Psoas muscle (tissue), 8 donors: Measurements from ENCODE around the gene CLDN15. TPM values are rescaled to one million over a fixed set of nuclear protein-coding genes. Genes with fewer than 3 reads are reported as not detected.

Experiments used
- ATAC-seq, 4 donors: fragments of 200-7000 bp; cut with Tn5 transposase; one replicate each; pipeline ENCODE4 v1.9.1; 2020; ENCODE audit warnings: moderate library complexity in 3 of 4, mild to moderate bottlenecking in 2 of 4
- DNase-seq, 2 donors: peaks; one replicate each; pipeline ENCODE4 v3.0.0-alpha.2; 2020
- H3K27ac ChIP-seq: fragments of 200-600 bp; one replicate; pipeline ENCODE4 v1.8.0; 2022
- H3K27me3 ChIP-seq, 3 donors: fragments of 200-600 bp in 1 of 3; one replicate each; pipeline versions ENCODE4 v1.6.1 to v1.8.0; 2013 to 2022; ENCODE audit warnings: low read length in 2 of 3, mild to moderate bottlenecking in 2 of 3, moderate library complexity in 1 of 3; ENCODE audit not compliant: insufficient read depth in 3 of 3
- H3K36me3 ChIP-seq, 2 donors: fragments of 200-600 bp in 1 of 2; one replicate each; pipeline versions ENCODE4 v1.6.1 to v1.8.0; 2013 to 2022; ENCODE audit warnings: low read depth in 1 of 2, mild to moderate bottlenecking in 1 of 2, moderate library complexity in 1 of 2; ENCODE audit not compliant: insufficient read depth in 1 of 2
- H3K4me1 ChIP-seq: fragments of 200-600 bp; one replicate; pipeline ENCODE4 v1.8.0; 2022
- H3K4me3 ChIP-seq: fragments of 200-600 bp; one replicate; pipeline ENCODE4 v1.8.0; 2022; ENCODE audit warnings: mild to moderate bottlenecking
- H3K9me3 ChIP-seq: fragments of 200-600 bp; one replicate; pipeline ENCODE4 v1.8.0; 2022
- WGBS, 3 donors: extraction: QIAGEN DNeasy Blood & Tissue Kit; methylation state at CpG; one replicate each; pipeline versions ENCODE4 v1.1.6 to v1.1.7; 2013; 5-methylcytosine and 5-hydroxymethylcytosine counted together
- intact Hi-C, 2 donors: fragments of 100-400 bp; cut with DNase I; formaldehyde crosslinking; loops; one replicate each; pipeline versions ENCODE4 v1.11.0 to v1.14.2; 2022
- polyA plus RNA-seq, 3 donors: library from polyadenylated mRNA; stranded (reverse); fragments of 200-250 nt; gene quantifications; one replicate each; pipeline ENCODE4 v1.2.3, GENCODE V29; 2013
- total RNA-seq, 4 donors: library from RNA; stranded (reverse); fragmentation: NEBNext Ultra II Directional in 2 of 4; extraction: Animal tissue kit (Norgen Biotek cat#: 25700) in 2 of 4; gene quantifications; one replicate each; pipeline versions ENCODE4 v1.2.1 to v1.2.4, GENCODE V29; 2021 to 2023
- TF ChIP-seq, protein P1 (sequence below): fragments of 200-600 bp; IDR thresholded peaks from one replicate; pipeline ENCODE4 v1.8.0; 2022; ENCODE audit warnings: antibody characterized with exemption
- donor health status: healthy with polysubstance abuse.
- donor health status: DM: no; HTN: no; CAD: no; lungs with moderate emphysema.
- donor health status: Bipolar disorder and iron deficiency.
- donor health status: healthy.
- donor health status: DM: yes; HTN: yes; CAD: no.
- donor health status: DM: no; HTN: no; CAD: no.
- donor health status: DM: no; HTN: no; CAD: no.
- donor health status: DM: yes; HTN: yes; CAD: no.

CLDN15 gene
- total and polyA plus RNA-seq, 7 donors = 0.52 to 2.2 (median 1.6) TPM

DNA sequence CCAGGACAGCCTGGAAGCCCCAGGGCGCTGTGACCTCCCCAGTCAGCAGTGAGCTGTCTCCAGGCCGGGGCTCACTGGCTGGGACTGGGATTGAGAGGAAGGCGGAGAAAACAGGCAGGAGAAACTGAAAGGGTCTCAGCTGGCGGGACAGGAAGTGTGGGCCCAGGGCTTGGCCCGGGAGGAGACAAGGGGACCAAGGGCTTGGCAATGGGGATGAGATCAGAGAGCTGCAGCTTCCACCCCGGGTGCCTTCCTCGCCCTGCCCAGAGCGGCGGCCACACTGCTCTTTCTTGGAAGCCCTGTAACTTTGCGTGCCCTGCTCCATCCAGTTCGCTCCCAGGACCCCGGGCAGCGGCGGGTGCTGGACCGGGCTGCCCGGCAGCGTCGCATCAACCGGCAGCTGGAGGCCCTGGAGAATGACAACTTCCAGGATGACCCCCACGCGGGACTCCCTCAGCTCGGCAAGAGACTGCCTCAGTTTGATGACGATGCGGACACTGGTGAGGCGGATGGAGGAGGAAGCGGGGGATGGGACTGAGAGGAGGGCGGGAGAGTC, 15.2 kb downstream of the CLDN15 start:
- no peak for DNase-seq

DNA sequence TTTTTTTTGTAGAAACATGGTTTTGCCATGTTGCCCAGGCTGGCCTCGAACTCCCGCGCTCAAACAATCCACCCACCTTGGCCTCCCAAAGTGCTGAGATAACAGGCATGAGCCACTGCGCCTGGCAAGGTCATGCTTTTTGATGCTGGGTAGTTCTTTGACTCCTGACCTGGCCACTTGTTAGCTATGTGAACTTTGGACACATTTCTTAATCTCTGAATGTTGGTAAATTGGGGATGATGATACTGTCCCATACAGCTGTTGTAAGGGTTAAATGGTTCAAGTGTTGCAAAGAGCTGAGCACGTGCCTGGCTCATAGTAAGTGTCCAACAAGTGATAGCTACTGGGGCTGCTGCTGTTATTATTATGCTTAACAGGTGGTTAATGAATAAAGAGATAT, 17.3 kb downstream of the CLDN15 start:
- TF ChIP-seq, protein P1, sequence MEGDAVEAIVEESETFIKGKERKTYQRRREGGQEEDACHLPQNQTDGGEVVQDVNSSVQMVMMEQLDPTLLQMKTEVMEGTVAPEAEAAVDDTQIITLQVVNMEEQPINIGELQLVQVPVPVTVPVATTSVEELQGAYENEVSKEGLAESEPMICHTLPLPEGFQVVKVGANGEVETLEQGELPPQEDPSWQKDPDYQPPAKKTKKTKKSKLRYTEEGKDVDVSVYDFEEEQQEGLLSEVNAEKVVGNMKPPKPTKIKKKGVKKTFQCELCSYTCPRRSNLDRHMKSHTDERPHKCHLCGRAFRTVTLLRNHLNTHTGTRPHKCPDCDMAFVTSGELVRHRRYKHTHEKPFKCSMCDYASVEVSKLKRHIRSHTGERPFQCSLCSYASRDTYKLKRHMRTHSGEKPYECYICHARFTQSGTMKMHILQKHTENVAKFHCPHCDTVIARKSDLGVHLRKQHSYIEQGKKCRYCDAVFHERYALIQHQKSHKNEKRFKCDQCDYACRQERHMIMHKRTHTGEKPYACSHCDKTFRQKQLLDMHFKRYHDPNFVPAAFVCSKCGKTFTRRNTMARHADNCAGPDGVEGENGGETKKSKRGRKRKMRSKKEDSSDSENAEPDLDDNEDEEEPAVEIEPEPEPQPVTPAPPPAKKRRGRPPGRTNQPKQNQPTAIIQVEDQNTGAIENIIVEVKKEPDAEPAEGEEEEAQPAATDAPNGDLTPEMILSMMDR = no peak
- Histone ChIP-seq H3K27me3 (no peaks in the 10 kb centered on the region), H3K9me3 (no peaks in the 10 kb centered on the region), H3K4me1 (peaks cover 20% of the 10 kb centered on the region), H3K27ac (no peak overlapping the region), H3K36me3 (peaks cover 3 to 38% of the 10 kb centered on the region in 2 donors), H3K4me3 (no peak overlapping the region)
- DNase-seq (no peak), ATAC-seq (no peak)
- intact Hi-C loops = no loop called here
- WGBS, 3 donors = 77 to 83% (median 83%) methylated on average over 5 of the region's 5 CpGs

More for the DNA sequence above, 15.2 kb downstream of the CLDN15 start:
- WGBS, 3 donors = 88 to 91% (median 91%) methylated on average over 27 of the region's 27 CpGs
- ATAC-seq = no peak
- peaks cover 20% of the 10 kb centered on the region for H3K4me1 ChIP-seq
- H3K4me3 ChIP-seq = no peak overlapping the region
- no peaks in the 10 kb centered on the region for H3K27me3 ChIP-seq
- H3K27ac ChIP-seq = no peak overlapping the region
- intact Hi-C loops = loop anchor here in 1 of 2 donors (2.0 kb wide), 1 partner anchor 16 kb away; no protein-coding TSS in a partner anchor
- no peaks in the 10 kb centered on the region for H3K9me3 ChIP-seq
- TF ChIP-seq, protein P1 = no peak
- H3K36me3 ChIP-seq = peaks cover 3 to 50% of the 10 kb centered on the region in 2 donors

DNA sequence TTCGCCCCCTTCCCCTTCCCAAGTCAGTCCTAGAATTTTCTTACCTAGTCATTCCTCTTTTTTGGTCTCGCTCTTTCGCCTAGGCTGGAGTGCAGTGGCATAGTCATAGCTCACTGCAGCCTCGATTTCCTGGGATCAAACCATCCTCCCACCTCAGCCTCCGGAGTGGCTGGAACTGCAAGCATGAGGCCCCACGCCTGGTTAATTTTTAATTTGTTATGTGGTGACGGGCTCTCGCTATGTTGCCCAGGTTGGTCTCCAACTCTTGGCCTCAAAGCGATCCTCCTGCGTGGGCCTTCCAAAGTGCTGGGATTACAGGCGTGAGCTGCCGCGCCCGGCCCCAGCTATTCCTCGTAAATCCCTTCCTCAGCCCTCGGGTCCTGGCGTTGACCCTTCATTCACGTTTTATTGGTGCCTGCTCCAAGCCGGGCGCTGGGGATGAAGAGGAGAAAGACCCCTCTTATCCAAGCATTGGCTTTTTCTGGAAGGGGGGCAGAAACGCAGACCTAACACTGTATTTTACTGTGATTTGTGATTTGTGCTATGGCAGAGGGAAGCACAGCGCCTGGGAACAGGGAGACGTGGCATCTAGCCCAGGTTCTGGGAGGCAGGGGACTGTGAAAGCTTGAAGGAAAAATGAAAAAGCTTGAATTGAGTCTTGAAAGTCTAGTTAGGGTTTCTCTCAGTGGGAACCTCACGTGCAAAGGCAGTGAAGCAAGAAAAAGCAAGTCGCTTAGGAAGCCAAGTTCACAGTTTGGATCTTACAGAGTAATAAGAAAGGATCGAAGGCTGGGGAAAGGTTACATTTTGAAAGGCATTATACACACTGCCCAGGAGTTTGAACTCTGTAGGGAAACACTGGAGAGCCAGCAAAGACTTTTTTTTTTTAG, 19.1 kb downstream of the CLDN15 start:
- intact Hi-C loops = loop anchor here (2.0 to 5.0 kb wide), 2 partner anchors 26 to 34 kb away; partner anchors contain the start of gene FIS1 (in 1 of the 2)
- no peak for DNase-seq
- H3K4me3 ChIP-seq = peak overlapping the region; percentile 97
- H3K27ac ChIP-seq = peak overlapping the region; percentile 88
- no peaks in the 10 kb centered on the region for H3K27me3 ChIP-seq
- H3K4me1 ChIP-seq = peaks cover 20% of the 10 kb centered on the region
- H3K36me3 ChIP-seq = peaks cover 0 to 38% of the 10 kb centered on the region in 2 donors
- TF ChIP-seq, protein P1 = no peak
- H3K9me3 ChIP-seq = no peaks in the 10 kb centered on the region
- 6 to 7% (median 7%) methylated on average over 26 of the region's 26 CpGs for WGBS, 3 donors
- peak in 2 of 4 donors; percentile 2 to 10 for ATAC-seq

DNA sequence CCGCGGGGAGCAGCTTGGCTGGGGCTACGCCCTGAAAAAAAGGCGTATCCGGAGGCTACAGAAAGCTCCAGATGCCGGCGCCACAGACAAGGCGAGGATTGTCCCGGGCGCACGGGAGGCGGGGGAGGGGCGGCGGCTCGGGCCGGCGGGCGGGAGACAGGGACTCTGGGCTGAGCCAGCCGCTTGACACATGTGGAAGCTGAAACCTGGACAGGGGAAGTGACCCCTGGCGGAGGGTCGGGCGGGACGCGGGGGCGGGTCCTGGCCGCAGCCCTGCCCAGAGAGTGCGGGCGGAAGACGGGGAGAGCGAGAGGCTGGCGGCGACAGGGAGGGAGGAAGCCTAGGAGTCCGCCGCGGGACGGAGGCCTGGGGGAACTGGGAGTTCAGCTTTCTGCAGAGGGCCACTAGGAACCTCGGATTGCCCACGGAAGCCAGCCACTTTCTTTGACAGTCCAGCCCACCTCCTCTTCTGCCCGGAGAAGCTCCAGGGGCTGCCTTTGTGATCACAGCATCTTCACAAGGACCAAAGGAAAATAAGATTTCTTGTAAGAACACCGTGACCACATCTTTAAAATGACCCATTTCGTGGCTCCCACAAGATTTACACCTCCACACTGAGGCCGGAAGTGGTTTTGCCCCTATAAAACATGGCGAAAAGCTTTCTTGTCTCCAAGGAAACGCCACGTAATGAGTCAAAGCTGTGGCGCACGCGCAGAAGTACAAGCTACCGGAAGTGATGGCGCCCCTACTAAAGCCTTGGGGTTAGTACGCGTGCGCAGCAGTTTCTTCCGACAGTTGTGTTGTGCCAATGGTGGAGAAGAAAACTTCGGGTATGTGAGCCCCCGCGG, 20.0 kb downstream of the CLDN15 start, which contains the start of the genes PLOD3 and ZNHIT1:
Gene PLOD3 (minus strand): TSS at position 194 of the 848 bp plus-strand sequence. CDS start 307 bp downstream, outside the sequence.
Gene ZNHIT1 (plus strand): TSS at position 778 of the 848 bp plus-strand sequence. CDS start 31 bp downstream, at position 809.
- H3K9me3 ChIP-seq = no peaks in the 10 kb centered on the region
- H3K27ac ChIP-seq = peak within 1 kb of the TSS; percentile 88
- intact Hi-C loops = loop anchor here (2.0 to 5.0 kb wide), 2 partner anchors 27 to 35 kb away; partner anchors contain the start of gene FIS1 (in 1 of the 2)
- no peaks in the 10 kb centered on the region for H3K27me3 ChIP-seq
- DNase-seq (peak; percentile 98 to 99), ATAC-seq (peak; percentile 93 to 94 (median 94))
- 0 to 1% (median 1%) methylated on average over 52 to 57 of the region's 57 CpGs for WGBS, 3 donors
- H3K4me3 ChIP-seq = peak within 1 kb of the TSS; percentile 97
- peaks cover 0 to 38% of the 10 kb centered on the region in 2 donors for H3K36me3 ChIP-seq
- TF ChIP-seq, protein P1 = no peak
- peaks cover 20% of the 10 kb centered on the region for H3K4me1 ChIP-seq
